HepG2 (cell line): ENCODE data around the gene TIA1.

Experiments used
- MED13 ChIP-seq: sonication (generic); formaldehyde crosslinking; IDR thresholded peaks from 2 replicates; pipeline ENCODE4 v1.5.0; 2020; ENCODE audit warnings: missing genetic modification reagents
- THAP7 ChIP-seq: sonication (generic); formaldehyde crosslinking; IDR thresholded peaks from 2 replicates; pipeline ENCODE4 v1.8.1; 2023; ENCODE audit warnings: mild to moderate bottlenecking, missing genetic modification reagents
- ZNF263 ChIP-seq: sonication (generic); formaldehyde crosslinking; IDR thresholded peaks from 2 replicates; pipeline ENCODE4 v1.4.0; 2020; ENCODE audit warnings: missing genetic modification reagents

GRCh38 chr2:70242552-70242951, 5.9 kb downstream of the TIA1 start:
- TF ChIP-seq THAP7 (CRISPR knock-in tag) (no peak), MED13 (no peak), ZNF263 (CRISPR knock-in tag) (no peak)
